Esophagus squamous epithelium (tissue), 4 donors: ENCODE data around the gene CDC14A.

Experiments used
- POLR2A ChIP-seq, 4 donors: fragments of 450-650 bp; IDR thresholded peaks; one replicate each; pipeline ENCODE4 v1.6.1; 2017; ENCODE audit warnings: antibody characterized with exemption in 4 of 4, mild to moderate bottlenecking in 4 of 4, moderate library complexity in 3 of 4
- TF ChIP-seq, protein P1 (sequence below), 6 experiments: fragments of 450-650 bp in 4 of 6; fragments of 200-600 bp in 2 of 6; sonication (generic) in 2 of 6; IDR thresholded peaks; one replicate each; pipeline ENCODE4 v1.5.1; 2016 to 2019; ENCODE audit warnings: antibody characterized with exemption in 6 of 6, mild to moderate bottlenecking in 4 of 6, moderate library complexity in 4 of 6

DNA sequence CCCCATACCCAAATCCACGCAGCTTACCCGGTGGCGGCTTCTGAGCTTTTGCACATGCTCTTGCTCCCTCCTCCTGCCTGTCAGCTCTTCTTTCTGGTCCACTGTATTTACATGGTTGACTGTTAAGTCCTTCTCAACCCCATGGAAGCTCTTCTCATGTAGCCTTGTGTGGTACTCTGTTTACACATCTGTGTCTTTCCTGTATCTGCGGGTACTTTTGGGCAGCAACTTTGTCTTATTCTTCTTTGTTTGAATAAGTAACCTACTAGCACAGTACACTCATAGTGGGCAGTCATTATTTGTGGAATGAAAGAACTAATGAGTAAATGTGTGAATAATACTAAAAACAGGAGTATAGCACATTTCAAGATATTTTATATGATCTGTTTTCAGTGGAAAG lies 97.2 kb downstream of the CDC14A start:
- TF ChIP-seq, protein P1, sequence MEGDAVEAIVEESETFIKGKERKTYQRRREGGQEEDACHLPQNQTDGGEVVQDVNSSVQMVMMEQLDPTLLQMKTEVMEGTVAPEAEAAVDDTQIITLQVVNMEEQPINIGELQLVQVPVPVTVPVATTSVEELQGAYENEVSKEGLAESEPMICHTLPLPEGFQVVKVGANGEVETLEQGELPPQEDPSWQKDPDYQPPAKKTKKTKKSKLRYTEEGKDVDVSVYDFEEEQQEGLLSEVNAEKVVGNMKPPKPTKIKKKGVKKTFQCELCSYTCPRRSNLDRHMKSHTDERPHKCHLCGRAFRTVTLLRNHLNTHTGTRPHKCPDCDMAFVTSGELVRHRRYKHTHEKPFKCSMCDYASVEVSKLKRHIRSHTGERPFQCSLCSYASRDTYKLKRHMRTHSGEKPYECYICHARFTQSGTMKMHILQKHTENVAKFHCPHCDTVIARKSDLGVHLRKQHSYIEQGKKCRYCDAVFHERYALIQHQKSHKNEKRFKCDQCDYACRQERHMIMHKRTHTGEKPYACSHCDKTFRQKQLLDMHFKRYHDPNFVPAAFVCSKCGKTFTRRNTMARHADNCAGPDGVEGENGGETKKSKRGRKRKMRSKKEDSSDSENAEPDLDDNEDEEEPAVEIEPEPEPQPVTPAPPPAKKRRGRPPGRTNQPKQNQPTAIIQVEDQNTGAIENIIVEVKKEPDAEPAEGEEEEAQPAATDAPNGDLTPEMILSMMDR (IDR thresholded peaks at IDR 0.05): no peak
- no peak for TF ChIP-seq POLR2A (IDR thresholded peaks at IDR 0.05)
